Esophagus muscularis mucosa (tissue), 3 donors: Measurements from ENCODE around the gene STRBP.

Experiments used
- POLR2A ChIP-seq: fragments of 450-650 bp; IDR thresholded peaks from one replicate; pipeline ENCODE4 v1.6.1; 2017; ENCODE audit warnings: antibody characterized with exemption, moderate library complexity, mild to moderate bottlenecking, low read depth
- TF ChIP-seq, protein P1 (sequence below), 3 experiments: fragments of 200-600 bp in 2 of 3; fragments of 450-650 bp in 1 of 3; sonication (generic) in 2 of 3; IDR thresholded peaks; one replicate each; pipeline ENCODE4 v1.5.1; 2017 to 2019; ENCODE audit warnings: antibody characterized with exemption in 3 of 3, mild to moderate bottlenecking in 2 of 3, moderate library complexity in 1 of 3

DNA sequence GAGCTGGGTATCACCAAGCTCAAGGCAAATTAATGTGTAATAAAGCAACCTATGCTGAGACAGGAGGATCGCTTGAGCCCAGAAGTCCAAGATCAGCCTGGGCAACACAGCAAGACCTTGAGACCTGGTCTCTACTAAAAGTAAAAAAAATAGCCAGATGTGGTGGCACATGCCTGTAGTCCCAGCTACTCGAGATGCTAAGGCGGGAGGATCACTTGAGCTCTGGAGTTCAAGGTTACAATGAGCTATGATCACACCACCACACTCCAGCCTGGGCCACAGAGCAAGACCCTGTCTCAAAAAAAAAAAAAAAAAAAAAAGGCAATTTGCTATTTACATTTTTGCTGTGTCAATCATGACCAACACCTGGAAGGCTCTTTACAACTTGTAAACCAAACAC is 5.2 kb downstream of the STRBP start:
- TF ChIP-seq POLR2A = no peak
- TF ChIP-seq, protein P1, sequence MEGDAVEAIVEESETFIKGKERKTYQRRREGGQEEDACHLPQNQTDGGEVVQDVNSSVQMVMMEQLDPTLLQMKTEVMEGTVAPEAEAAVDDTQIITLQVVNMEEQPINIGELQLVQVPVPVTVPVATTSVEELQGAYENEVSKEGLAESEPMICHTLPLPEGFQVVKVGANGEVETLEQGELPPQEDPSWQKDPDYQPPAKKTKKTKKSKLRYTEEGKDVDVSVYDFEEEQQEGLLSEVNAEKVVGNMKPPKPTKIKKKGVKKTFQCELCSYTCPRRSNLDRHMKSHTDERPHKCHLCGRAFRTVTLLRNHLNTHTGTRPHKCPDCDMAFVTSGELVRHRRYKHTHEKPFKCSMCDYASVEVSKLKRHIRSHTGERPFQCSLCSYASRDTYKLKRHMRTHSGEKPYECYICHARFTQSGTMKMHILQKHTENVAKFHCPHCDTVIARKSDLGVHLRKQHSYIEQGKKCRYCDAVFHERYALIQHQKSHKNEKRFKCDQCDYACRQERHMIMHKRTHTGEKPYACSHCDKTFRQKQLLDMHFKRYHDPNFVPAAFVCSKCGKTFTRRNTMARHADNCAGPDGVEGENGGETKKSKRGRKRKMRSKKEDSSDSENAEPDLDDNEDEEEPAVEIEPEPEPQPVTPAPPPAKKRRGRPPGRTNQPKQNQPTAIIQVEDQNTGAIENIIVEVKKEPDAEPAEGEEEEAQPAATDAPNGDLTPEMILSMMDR (IDR thresholded peaks at IDR 0.05) = no peak
